ENCODE measurements around the gene KRTAP4-2. TPM values are rescaled to one million over a fixed set of nuclear protein-coding genes. Genes with fewer than 3 reads are reported as not detected.
"Not testable (repeated sequence)": the region's sequence is repeated elsewhere in the genome, so short reads cannot be mapped to it uniquely, and the experiment has no call there.

KRTAP4-2 gene
- total RNA-seq, 1 donor from 2014 or later: not detected

GRCh38 chr17:41147531-41148204 lies 30.4 kb downstream of the KRTAP4-2 start:
- Histone ChIP-seq H3K27ac (no peak overlapping the region), H3K4me3 (no peak overlapping the region), H3K27me3 (no peaks in the 10 kb centered on the region), H3K9me3 (no peaks in the 10 kb centered on the region), H3K4me1 (no peaks in the 10 kb centered on the region), H3K36me3 (no peaks in the 10 kb centered on the region)
- intact Hi-C loops (cut with DNase I): no loop called here
- DNase-seq (ENCODE audit: extremely low spot score in 2 of 2): no peak
- TF ChIP-seq POLR2AphosphoS5 (IDR thresholded peaks at IDR 0.05; ENCODE audit: insufficient read depth in 1 of 2, low read depth in 1 of 2) (no peak), CTCF (IDR thresholded peaks at IDR 0.05) (no peak), POLR2A (IDR thresholded peaks at IDR 0.05) (no peak)

GRCh38 chr17:41145261-41145660 lies 32.8 kb downstream of the KRTAP4-2 start:
- no peaks in the 10 kb centered on the region for H3K27me3 ChIP-seq
- DNase-seq (ENCODE audit: extremely low spot score in 2 of 2): no peak
- intact Hi-C loops (cut with DNase I): no loop called here
- H3K9me3 ChIP-seq: no peaks in the 10 kb centered on the region
- TF ChIP-seq POLR2AphosphoS5 (IDR thresholded peaks at IDR 0.05; ENCODE audit: insufficient read depth in 1 of 2, low read depth in 1 of 2) (no peak), POLR2A (IDR thresholded peaks at IDR 0.05) (no peak), CTCF (IDR thresholded peaks at IDR 0.05) (no peak)
- H3K36me3 ChIP-seq: no peaks in the 10 kb centered on the region
- H3K4me1 ChIP-seq: no peaks in the 10 kb centered on the region
- H3K27ac ChIP-seq: no peak overlapping the region
- H3K4me3 ChIP-seq: no peak overlapping the region

GRCh38 chr17:41144846-41145245 lies 33.2 kb downstream of the KRTAP4-2 start:
- no peaks in the 10 kb centered on the region for H3K9me3 ChIP-seq
- TF ChIP-seq CTCF (IDR thresholded peaks at IDR 0.05) (no peak), POLR2AphosphoS5 (IDR thresholded peaks at IDR 0.05; ENCODE audit: insufficient read depth in 1 of 2, low read depth in 1 of 2) (no peak), POLR2A (IDR thresholded peaks at IDR 0.05) (no peak)
- no peak overlapping the region for H3K4me3 ChIP-seq
- no peak overlapping the region for H3K27ac ChIP-seq
- no peaks in the 10 kb centered on the region for H3K36me3 ChIP-seq
- intact Hi-C loops (cut with DNase I): no loop called here
- no peaks in the 10 kb centered on the region for H3K4me1 ChIP-seq
- no peaks in the 10 kb centered on the region for H3K27me3 ChIP-seq
- DNase-seq (ENCODE audit: extremely low spot score in 2 of 2): no peak

- Histone ChIP-seq H3K4me3 (no peak overlapping the region), H3K36me3 (no peaks in the 10 kb centered on the region), H3K4me1 (no peaks in the 10 kb centered on the region), H3K27me3 (no peaks in the 10 kb centered on the region), H3K27ac (no peak overlapping the region), H3K9me3 (no peaks in the 10 kb centered on the region)
- no peak for DNase-seq (ENCODE audit: extremely low spot score in 2 of 2)
- intact Hi-C loops (cut with DNase I): no loop called here
- no peak for TF ChIP-seq POLR2AphosphoS5 (IDR thresholded peaks at IDR 0.05; ENCODE audit: insufficient read depth in 1 of 2, low read depth in 1 of 2)
- no peak for TF ChIP-seq CTCF (IDR thresholded peaks at IDR 0.05)
- no peak for TF ChIP-seq POLR2A (IDR thresholded peaks at IDR 0.05)
Measured at GRCh38 chr17:41141361-41141760, 36.7 kb downstream of the KRTAP4-2 start.

- H3K9me3 ChIP-seq: no peaks in the 10 kb centered on the region
- intact Hi-C loops (cut with DNase I): no loop called here
- H3K36me3 ChIP-seq: no peaks in the 10 kb centered on the region
- no peak for TF ChIP-seq CTCF (IDR thresholded peaks at IDR 0.05)
- no peak for TF ChIP-seq POLR2A (IDR thresholded peaks at IDR 0.05)
- TF ChIP-seq POLR2AphosphoS5 (IDR thresholded peaks at IDR 0.05; ENCODE audit: insufficient read depth in 1 of 2, low read depth in 1 of 2): no peak
- no peaks in the 10 kb centered on the region for H3K4me1 ChIP-seq
- H3K27me3 ChIP-seq: no peaks in the 10 kb centered on the region
- no peak for DNase-seq (ENCODE audit: extremely low spot score in 2 of 2)
- no peak within 1 kb of the TSS for H3K27ac ChIP-seq
- no peak within 1 kb of the TSS for H3K4me3 ChIP-seq
Measured at GRCh38 chr17:41140360-41141131, 37.5 kb downstream of the KRTAP4-2 start, which contains the start of gene KRTAP4-6. Gene KRTAP4-6 (minus strand): TSS chr17:41140544. CDS start chr17:41140487, 57 bp downstream.

- H3K4me3 ChIP-seq; DNase-seq (ENCODE audit: extremely low spot score in 2 of 2); H3K4me1 ChIP-seq; H3K27me3 ChIP-seq; H3K27ac ChIP-seq; H3K9me3 ChIP-seq; H3K36me3 ChIP-seq; intact Hi-C loops (cut with DNase I): not testable (repeated sequence)
Measured at GRCh38 chr17:41139865-41140264, 38.2 kb downstream of the KRTAP4-2 start.
